ENCODE results near the gene HBP1.
A peak's percentile ranks its signal among the peaks of the same experiment; 100 is the strongest.
"Not testable (repeated sequence)": the region's sequence is repeated elsewhere in the genome, so short reads cannot be mapped to it uniquely, and the experiment has no call there.

The HBP1 gene

DNA sequence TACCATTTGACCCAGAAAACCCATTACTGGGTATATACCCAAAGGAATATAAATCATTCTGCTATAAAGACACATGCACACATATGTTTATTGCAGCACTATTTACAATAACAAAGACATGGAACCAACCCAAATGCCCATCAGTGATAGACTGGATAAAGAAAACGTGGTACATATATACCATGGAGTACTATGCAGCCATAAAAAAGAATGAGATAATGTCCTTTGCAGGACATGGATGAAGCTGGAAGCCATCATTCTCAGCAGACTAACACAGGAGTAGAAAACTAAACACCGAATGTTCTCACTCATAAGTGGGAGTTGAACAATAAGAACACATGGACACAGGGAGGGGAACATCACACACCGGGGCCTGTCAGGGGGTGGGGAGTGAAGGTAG is 13.1 kb upstream of the HBP1 start:
- not testable (repeated sequence) for DNase-seq

GRCh38 chr7:107157091-107157490 is 11.7 kb upstream of the HBP1 start:
- no peak for DNase-seq

- no peak for DNase-seq
Observed at GRCh38 chr7:107158028-107158427, 10.8 kb upstream of the HBP1 start.

GRCh38 chr7:107160389-107160788 is 8.4 kb upstream of the HBP1 start:
- DNase-seq = no peak

DNA sequence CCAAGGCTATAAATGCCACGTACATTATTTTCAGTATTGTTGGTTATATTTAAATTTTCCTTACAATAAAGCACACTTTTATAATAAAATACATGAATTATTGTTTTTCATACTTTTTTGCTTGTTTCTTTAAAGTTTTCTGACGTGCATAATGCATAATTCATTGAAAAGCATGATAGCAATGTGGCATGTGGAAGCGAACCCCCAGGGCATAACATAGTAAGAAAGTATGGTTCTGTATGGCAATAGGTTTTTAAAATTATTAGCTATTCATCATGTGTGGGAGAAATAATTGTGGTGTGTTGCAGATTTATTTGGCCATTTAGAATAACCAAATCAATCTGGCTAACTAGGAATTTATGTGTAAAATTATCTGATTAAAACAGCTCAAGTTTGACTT is 7.4 kb upstream of the HBP1 start:
- no peak for DNase-seq

DNA sequence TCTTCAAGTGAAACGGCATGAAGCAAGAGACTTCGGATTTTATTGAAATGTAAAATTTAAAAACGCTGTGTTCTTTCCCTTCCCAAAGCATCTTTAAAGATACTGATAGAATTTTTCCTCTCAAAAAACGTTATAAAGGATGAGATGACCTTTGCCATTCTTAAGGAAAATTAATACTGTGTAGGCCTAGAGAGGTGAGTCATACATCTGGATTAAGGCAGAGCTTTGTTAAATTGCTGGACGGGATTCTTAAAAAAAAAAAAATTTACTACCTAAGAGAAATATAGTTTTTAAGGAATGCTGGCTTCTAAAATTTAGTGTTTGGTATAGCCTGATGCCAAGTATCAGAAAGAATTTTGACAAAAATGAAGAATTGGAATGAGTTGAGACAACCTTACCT is 6.3 kb upstream of the HBP1 start:
- DNase-seq = no peak

- DNase-seq = no peak
Observed at GRCh38 chr7:107164092-107164491, 4.7 kb upstream of the HBP1 start.

DNA sequence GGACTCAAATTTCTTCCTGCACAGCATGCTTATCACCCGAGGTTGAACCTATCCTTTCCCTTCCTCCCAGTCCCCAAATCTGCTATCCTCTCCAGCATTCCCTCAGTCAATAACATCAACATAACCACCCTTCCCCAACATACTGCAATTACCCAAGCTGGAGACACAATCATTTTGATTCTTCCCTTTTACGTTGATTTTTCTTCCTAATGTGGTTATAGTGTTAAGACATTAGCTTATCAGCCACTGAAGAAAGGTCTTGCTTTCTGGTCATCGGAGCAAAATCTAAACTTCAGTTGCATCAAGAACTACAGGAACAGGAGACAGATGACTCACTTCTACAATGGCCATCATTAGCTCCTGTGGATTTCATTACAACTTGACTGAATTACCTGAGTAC is 3.5 kb upstream of the HBP1 start:
- DNase-seq = no peak

DNA sequence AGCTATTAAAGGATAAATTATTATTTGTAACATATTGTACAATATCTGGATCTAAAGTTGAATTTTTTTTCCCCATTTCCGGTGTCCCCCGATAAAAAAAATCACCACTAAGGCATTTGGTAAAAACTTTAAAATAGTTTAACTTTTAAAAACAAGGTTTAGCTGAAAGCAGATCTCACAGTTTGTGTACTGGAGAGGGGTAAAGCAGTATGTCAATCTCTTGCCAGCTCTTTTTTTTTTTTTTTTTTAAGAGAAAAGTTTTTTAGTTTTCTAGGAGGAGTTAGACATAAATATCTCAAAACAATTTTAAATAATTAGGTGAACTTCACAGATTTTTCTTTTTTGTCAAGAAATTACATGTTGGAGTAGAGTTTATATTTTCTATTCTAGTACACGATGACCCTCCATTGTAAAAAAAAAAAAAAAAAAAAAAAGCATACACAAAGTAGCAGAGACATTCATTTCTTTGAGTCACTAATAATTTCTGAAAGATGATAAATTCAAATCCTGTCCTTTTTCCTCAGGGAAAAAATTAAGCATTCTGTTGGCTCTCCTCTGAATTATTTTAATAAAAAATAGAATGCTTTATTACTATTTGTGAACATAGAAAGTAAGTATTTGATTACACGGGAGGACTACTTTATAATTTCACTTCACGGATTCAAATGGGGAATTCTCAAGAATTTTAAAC is 1.9 kb upstream of the HBP1 start:
- no peak for DNase-seq

GRCh38 chr7:107167483-107168232 is 1.1 kb upstream of the HBP1 start:
- peak; percentile 82 to 84 for DNase-seq

DNA sequence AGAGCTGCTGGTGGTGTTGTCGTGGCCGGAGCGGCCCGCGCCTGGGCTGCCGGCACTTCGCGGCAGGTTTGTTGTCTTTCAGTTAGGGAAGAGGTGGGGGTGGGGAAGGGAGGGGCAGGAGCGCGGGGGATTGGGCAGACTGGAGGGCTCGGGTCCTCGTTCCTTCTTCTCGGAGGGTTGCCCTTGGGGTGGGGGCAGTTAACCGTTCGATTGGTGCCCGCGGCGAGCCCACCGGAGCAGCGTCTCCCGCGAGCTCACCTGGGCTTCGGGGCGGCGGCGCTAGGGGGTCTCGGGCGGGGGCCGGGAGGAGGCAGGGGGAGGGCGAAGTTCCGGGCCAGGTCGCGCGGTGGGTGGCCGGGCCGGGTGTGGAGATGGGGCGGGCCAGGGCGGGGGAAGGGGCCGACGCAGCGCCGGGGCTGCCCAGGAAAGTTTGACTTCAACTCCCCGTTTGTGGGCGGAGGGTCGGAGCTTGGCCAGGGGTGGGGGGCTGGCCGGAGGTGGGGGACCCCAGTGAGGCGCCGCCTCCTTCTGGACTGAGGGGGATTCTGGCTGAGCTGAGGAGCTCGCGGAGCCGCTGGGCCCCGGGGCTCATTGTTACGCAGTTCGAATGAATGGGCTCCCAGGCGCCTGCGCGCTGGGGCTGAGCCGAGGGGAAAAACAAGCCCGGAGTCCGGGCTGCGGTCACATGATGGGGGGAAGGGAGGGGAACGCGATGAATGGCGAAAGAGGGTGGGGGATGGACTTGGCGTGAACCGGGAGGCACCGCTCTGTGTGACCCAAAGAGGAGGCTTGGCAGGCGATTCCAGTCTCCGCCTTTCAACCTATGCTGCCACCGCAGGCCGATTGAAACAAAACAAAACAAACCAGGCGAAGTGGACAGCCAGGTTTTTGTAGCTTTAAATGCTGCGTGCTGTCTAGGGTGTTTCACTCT is 582 bp downstream of the HBP1 start:
- peak; percentile 98 for DNase-seq

- no peak for DNase-seq
Observed at GRCh38 chr7:107170051-107170915, 1.5 kb downstream of the HBP1 start.

GRCh38 chr7:107171496-107171895 is 2.7 kb downstream of the HBP1 start:
- DNase-seq = no peak

DNA sequence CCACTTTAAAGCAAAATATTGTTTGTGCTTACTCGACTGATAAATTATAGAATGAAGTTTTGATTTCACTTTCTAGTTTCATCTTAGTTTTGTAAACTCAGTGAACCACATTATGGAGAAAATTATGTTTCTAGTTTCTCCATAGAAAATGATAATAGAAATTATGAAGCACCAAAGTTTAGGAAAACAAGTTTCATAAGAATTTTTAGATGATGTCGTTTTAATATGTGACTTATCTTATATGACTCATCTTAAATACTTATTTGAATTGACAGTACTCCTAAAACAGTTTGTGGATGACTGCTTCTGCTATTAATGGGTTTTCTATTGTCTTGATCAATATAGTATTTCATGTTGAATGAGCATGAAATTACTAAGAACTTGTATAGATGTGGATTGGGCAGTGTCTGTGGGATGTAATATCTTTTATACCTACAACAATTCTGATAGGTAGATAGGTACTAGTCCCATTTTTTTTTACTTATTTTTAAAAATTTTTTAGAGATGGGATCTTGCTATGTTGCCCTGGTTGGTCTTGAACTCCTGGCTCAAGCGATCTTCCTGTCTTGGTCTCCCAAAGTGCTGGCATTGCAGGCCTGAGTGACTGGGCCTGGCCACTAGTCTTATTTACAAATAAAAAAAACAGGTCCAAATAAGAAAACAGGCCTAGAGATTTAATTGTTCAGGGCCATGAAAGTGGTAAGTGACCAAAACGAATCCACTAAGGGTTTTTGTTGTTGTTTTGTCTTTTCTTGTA is 3.7 kb downstream of the HBP1 start:
- no peak for DNase-seq

GRCh38 chr7:107173191-107173590 is 4.4 kb downstream of the HBP1 start:
- DNase-seq = no peak

- DNase-seq = no peak
Observed at GRCh38 chr7:107173691-107174406, 5.0 kb downstream of the HBP1 start.

- no peak for DNase-seq
Observed at GRCh38 chr7:107179326-107180164, 10.7 kb downstream of the HBP1 start.

- no peak for DNase-seq
Observed at GRCh38 chr7:107180378-107180777, 11.6 kb downstream of the HBP1 start.

DNA sequence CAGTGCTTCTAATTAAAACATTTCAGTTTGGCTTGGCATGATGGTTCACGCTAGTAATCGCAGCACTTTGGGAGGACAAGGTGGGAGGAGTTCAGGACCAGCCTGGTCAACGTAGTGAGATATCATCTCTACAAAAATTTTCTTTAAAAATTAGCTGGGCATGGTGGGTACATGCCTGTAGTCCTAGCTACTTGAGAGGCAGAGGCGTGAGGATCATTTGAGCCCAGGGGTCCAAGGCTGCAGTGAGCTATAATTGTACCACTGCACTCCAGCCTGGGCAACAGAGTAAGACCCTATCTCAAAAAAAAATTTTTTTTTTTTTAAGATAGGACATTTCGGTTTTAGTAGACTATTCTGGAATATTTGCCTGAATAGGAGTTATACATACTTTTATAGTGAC is 12.4 kb downstream of the HBP1 start:
- no peak for DNase-seq

- DNase-seq = no peak
Observed at GRCh38 chr7:107185716-107186115, 16.9 kb downstream of the HBP1 start.

Measured in inflammatory macrophage (primary cell).